Measurements from ENCODE around the gene KCNIP3. TPM values are rescaled to one million over a fixed set of nuclear protein-coding genes. Genes with fewer than 3 reads are reported as not detected.

The KCNIP3 gene
- total RNA-seq, 1 experiment from 2014 or later, result 19.1 TPM

- peaks cover 14% of the 10 kb centered on the region for H3K4me1 ChIP-seq (ENCODE audit: insufficient read depth, low read length)
- H3K27ac ChIP-seq (ENCODE audit: low read length), result no peak overlapping the region
- H4K20me1 ChIP-seq (ENCODE audit: low read length), result no peaks in the 10 kb centered on the region
- ChIA-PET CTCF (no interaction called here), POLR2A (ENCODE audit: unreplicated experiment) (no interaction called here)
- H3K9me3 ChIP-seq (ENCODE audit: low read length), result no peaks in the 10 kb centered on the region
- peaks cover 18% of the 10 kb centered on the region for H3K79me2 ChIP-seq (ENCODE audit: low read length)
- H3F3A ChIP-seq (ENCODE audit: low read length, unreplicated experiment), result no peaks in the 10 kb centered on the region
- DNase-seq (no peak), ATAC-seq (no peak)
- H2AFZ ChIP-seq (ENCODE audit: low read length), result no peak overlapping the region
- no peak overlapping the region for H3K9ac ChIP-seq (ENCODE audit: low read length)
- TF ChIP-seq EZH2 (IDR thresholded peaks at IDR 0.05; ENCODE audit: low read length, unreplicated experiment), result no peak
- TF ChIP-seq CTCF (conservative IDR thresholded peaks at IDR 0.05; ENCODE audit: low read depth, low read length), result no peak
- no peak for TF ChIP-seq EZH2phosphoT487 (IDR thresholded peaks at IDR 0.05; ENCODE audit: borderline replicate concordance, low read length)
- no peak overlapping the region for H3K4me2 ChIP-seq (ENCODE audit: low read length)
- H3K4me3 ChIP-seq (ENCODE audit: low read length), result no peak overlapping the region
- intact Hi-C loops (cut with micrococcal nuclease), result no loop called here
- peaks cover 39% of the 10 kb centered on the region for H3K36me3 ChIP-seq (ENCODE audit: low read depth, low read length)
- BruUV-seq (replicated peaks), result no TSS peak
- H3K27me3 ChIP-seq (ENCODE audit: low read length), result no peaks in the 10 kb centered on the region
- H3K9me2 ChIP-seq (replicated peaks; ENCODE audit: low read length), result no peaks in the 10 kb centered on the region
Measured at GRCh38 chr2:95282458-95282857, 14.7 kb upstream of the KCNIP3 start.

GRCh38 chr2:95283562-95283961, 13.6 kb upstream of the KCNIP3 start:
- Histone ChIP-seq H3K9me2 (replicated peaks; ENCODE audit: low read length) (no peaks in the 10 kb centered on the region), H3K36me3 (ENCODE audit: low read depth, low read length) (peaks cover 42% of the 10 kb centered on the region), H3K9me3 (ENCODE audit: low read length) (no peaks in the 10 kb centered on the region), H3K79me2 (ENCODE audit: low read length) (peaks cover 14% of the 10 kb centered on the region), H3K9ac (ENCODE audit: low read length) (no peak overlapping the region), H3F3A (ENCODE audit: low read length, unreplicated experiment) (no peaks in the 10 kb centered on the region), H3K4me3 (ENCODE audit: low read length) (no peak overlapping the region), H3K4me2 (ENCODE audit: low read length) (no peak overlapping the region), H2AFZ (ENCODE audit: low read length) (no peak overlapping the region), H3K4me1 (ENCODE audit: insufficient read depth, low read length) (peaks cover 3% of the 10 kb centered on the region), H3K27ac (ENCODE audit: low read length) (no peak overlapping the region), H3K27me3 (ENCODE audit: low read length) (no peaks in the 10 kb centered on the region), H4K20me1 (ENCODE audit: low read length) (no peaks in the 10 kb centered on the region)
- no peak for TF ChIP-seq CTCF (conservative IDR thresholded peaks at IDR 0.05; ENCODE audit: low read depth, low read length)
- no peak for TF ChIP-seq EZH2phosphoT487 (IDR thresholded peaks at IDR 0.05; ENCODE audit: borderline replicate concordance, low read length)
- TF ChIP-seq EZH2 (IDR thresholded peaks at IDR 0.05; ENCODE audit: low read length, unreplicated experiment), result no peak
- DNase-seq (no peak), ATAC-seq (no peak)
- intact Hi-C loops (cut with micrococcal nuclease), result no loop called here
- no TSS peak for BruUV-seq (replicated peaks)
- ChIA-PET CTCF (no interaction called here), POLR2A (ENCODE audit: unreplicated experiment) (no interaction called here)

GRCh38 chr2:95284886-95285541, 12.1 kb upstream of the KCNIP3 start:
- TF ChIP-seq EZH2phosphoT487 (IDR thresholded peaks at IDR 0.05; ENCODE audit: borderline replicate concordance, low read length), result no peak
- TF ChIP-seq CTCF (conservative IDR thresholded peaks at IDR 0.05; ENCODE audit: low read depth, low read length), result no peak
- no peak for TF ChIP-seq EZH2 (IDR thresholded peaks at IDR 0.05; ENCODE audit: low read length, unreplicated experiment)
- no peak for ATAC-seq
- no peaks in the 10 kb centered on the region for H3K9me2 ChIP-seq (replicated peaks; ENCODE audit: low read length)
- H3K4me1 ChIP-seq (ENCODE audit: insufficient read depth, low read length), result no peaks in the 10 kb centered on the region
- H3K27ac ChIP-seq (ENCODE audit: low read length), result no peak overlapping the region
- H3K9me3 ChIP-seq (ENCODE audit: low read length), result no peaks in the 10 kb centered on the region
- ChIA-PET POLR2A (ENCODE audit: unreplicated experiment) (no interaction called here), CTCF (no interaction called here)
- H3K79me2 ChIP-seq (ENCODE audit: low read length), result 0 out of 2 replicates have a peak, but pooled peaks cover 4% of the 10 kb centered on the region
- no peaks in the 10 kb centered on the region for H4K20me1 ChIP-seq (ENCODE audit: low read length)
- H3K36me3 ChIP-seq (ENCODE audit: low read depth, low read length), result peaks cover 41% of the 10 kb centered on the region
- H3K4me2 ChIP-seq (ENCODE audit: low read length), result no peak overlapping the region
- H3F3A ChIP-seq (ENCODE audit: low read length, unreplicated experiment), result no peaks in the 10 kb centered on the region
- no peak overlapping the region for H3K9ac ChIP-seq (ENCODE audit: low read length)
- H3K27me3 ChIP-seq (ENCODE audit: low read length), result no peaks in the 10 kb centered on the region
- no peak overlapping the region for H2AFZ ChIP-seq (ENCODE audit: low read length)
- no peak overlapping the region for H3K4me3 ChIP-seq (ENCODE audit: low read length)
- DNase-seq, result no peak
- intact Hi-C loops (cut with micrococcal nuclease), result no loop called here
- no TSS peak for BruUV-seq (replicated peaks)
